GM04504 (cell line): Measurements from ENCODE around the gene EFNA5.
"Not testable (repeated sequence)": the region's sequence is repeated elsewhere in the genome, so short reads cannot be mapped to it uniquely, and the experiment has no call there.

Source experiments
- DNase-seq: peaks from one replicate; pipeline ENCODE4 v3.0.0-alpha.2; 2012; ENCODE audit warnings: low read depth

The EFNA5 gene

DNA sequence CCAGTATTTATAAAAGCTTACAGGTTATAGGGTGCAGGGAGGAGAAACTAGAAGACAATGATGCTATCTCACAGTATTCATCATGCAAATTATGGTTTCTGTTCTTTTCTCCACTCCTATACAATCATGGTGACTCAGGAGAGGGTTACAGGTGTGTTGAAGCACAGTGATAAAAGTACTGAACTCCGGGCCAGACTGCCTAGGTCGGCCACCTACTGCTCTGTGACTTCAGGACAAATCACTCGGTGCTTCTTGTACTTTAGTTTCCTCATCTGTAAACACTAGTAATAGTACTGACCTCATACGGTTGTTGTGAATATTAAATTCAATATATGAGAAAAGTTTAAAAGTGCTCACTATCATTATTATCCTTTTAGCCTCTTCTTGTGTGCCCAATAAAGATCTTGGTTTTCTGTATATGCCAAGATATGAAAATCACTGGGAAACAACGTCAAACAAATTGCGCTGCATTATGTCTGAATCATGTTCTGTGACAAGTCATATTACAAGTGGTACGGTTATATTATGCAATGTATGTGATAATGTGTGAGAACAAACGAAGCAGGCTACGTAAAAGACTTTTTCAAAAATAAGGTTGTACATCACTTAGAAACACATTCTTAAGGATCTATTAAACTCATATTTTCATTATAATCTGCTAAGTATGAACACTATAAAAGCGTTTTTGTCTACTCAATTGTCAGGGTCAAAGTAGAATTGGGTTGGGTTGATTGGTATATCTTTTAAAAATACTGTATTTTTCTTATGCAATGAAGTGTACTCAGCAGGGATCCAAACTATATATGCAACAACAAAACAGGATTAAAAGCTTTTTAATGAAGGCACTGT, 153.3 kb downstream of the EFNA5 start:
- no peak for DNase-seq

- DNase-seq = peak; percentile 58
These were observed 154.1 kb downstream of the EFNA5 start for GRCh38 chr5:107516452-107517184.

GRCh38 chr5:107515521-107516080, 155.1 kb downstream of the EFNA5 start:
- DNase-seq = no peak

DNA sequence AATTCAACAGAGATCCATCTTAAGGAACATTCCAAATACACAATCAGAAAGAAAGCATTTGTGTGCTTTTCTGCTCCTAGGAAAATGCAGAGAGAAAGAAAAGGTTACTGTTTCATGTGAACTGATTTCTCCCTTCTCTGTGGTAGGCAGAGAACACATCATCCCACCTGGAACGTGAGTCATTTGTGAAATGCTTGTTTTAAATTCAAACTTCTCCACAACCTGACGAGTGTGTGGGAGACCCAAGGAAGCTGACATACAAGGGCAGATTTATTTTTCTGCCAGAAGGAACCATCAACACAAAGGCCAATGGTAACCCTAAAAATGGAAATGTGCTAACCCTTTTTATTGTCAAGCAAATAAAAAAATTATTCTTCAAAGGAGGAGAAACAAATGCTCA, 156.4 kb downstream of the EFNA5 start:
- no peak for DNase-seq

GRCh38 chr5:107513337-107514085, 157.2 kb downstream of the EFNA5 start:
- DNase-seq = no peak

DNA sequence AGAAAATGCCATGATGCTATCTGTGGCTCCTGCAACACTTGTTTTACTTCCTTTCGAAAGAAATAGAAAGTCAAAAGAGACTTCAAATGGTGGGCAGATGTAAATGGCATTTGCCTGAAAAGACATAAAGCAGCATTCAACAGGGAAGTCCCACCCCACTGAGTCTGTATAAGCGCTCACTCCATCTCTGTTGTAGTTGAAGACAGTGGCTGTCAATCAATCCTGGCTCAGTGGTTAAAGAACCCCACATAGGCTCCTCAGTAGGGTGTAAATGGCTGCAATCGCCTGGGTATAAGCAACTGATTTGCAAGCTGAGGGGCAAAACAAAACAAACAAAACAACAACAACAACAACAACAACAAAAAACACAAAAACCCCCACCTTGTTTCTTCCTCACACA, 158.7 kb downstream of the EFNA5 start:
- no peak for DNase-seq

GRCh38 chr5:107510125-107510524, 160.6 kb downstream of the EFNA5 start:
- no peak for DNase-seq

DNA sequence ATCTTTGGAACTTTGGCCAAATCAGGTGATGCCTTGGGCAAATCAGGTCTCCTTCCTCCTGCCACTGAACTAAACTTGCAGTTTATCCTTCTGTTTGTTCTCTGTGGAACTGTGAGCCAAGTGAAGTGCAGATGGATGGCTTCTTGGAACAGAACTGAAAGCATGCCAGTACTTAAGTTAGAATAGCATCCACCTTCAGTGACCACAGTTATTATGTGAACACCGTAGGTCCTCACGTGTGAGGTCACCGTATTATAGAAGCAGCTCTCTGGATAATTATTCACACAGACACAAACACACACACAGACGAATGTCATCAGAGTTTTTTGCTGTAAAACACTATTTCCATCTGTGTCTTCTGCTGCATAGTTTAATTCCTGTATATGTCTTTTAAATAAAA, 162.6 kb downstream of the EFNA5 start:
- no peak for DNase-seq

DNA sequence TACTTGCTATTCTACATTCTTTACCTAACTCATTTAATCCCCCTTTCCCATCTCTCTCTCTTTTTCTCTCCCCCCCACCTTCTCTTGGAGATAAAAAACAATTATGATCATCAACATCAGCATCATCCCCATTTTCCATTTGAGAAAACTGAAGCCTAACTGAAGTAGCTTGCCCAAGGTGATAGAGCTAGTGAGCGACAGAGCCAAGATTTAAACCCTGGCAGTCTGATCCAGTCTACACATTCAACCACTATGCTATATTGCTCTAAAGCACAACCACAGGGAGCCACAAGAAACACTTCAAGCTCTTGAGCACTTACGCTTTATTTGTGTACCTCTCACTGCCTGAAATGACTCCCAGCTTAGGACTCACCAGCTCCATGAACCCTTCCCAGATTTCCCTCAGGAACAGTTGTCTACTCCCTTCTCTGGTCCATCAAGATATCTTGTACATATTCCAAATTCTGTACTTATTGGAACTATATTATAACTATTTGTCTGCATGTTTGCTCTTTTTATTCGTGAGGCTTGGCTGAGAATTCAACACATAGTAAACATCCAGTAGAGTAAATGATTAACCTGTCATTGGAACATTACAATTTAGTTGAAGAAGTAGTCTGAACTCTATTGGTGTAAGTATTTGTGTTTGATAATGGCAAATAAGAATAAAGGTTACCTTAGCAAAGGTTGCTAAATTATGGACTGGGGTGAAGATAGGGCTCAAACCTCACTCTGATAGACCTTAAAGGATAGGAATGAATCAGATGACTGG, 164.8 kb downstream of the EFNA5 start:
- DNase-seq = no peak

DNA sequence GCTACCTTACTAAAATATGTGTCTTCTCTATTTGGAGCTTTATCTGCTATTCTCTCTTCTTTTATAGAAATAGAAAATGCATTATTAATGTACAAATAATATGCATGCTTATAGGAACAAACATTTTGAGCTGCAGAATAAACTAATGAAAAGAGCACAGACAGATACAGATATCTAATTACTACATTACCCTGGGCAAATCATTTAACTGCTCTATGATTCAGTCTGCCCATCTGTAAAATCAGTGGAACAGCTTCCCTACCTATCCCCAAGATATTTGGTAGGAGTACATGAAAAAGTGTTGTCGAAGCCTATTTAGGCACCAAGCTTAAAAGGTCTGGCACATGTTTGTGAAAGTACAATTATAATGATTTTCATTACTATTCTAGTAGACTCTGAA, 166.3 kb downstream of the EFNA5 start:
- no peak for DNase-seq

DNA sequence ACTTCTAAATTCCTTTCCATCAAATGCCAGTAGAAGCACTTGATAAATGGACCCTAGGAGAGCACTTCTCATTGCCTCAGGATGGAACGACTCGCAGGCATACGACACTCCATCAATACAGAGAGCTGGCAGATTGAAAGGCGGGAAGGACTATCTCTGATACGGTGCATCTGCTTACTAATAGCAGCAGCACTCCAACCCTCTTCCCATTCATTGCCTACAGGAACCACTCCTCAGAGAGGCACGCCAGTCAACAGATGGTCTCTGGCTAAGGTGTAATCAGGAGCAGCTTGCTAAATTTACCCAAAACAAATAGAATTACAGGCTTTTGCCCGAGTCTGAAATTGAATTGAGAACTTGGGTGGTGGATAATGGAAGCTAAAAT, 168.1 kb downstream of the EFNA5 start:
- DNase-seq = no peak

GRCh38 chr5:107501965-107502675, 168.6 kb downstream of the EFNA5 start:
- no peak for DNase-seq

DNA sequence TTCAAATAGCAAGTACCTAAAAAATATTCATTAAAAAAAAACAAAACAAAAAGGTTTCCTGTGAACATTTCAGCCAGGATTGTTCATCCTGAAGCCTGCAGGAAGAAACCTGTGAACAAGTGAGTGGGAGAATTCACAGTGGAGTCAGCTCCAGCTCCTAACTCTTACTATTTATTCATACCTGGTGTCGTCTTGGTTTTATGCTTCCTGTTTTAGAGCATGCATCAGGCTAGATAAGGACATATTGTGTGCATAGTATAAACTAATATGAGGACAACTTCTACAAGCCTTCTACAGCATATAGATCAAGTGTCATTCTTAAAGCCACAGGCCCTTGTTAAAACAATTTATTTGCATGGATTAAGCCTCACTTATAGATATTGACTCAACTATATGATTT, 169.9 kb downstream of the EFNA5 start:
- no peak for DNase-seq

GRCh38 chr5:107500347-107500746, 170.4 kb downstream of the EFNA5 start:
- no peak for DNase-seq

- no peak for DNase-seq
These were observed 171.0 kb downstream of the EFNA5 start for GRCh38 chr5:107499776-107500175.

GRCh38 chr5:107499237-107499636, 171.5 kb downstream of the EFNA5 start:
- no peak for DNase-seq

- DNase-seq = no peak
These were observed 174.3 kb downstream of the EFNA5 start for GRCh38 chr5:107496466-107496865.

- DNase-seq = not testable (repeated sequence)
These were observed 176.6 kb downstream of the EFNA5 start for GRCh38 chr5:107494129-107494528.

GRCh38 chr5:107487056-107487542, 183.6 kb downstream of the EFNA5 start:
- no peak for DNase-seq

GRCh38 chr5:107486489-107486888, 184.2 kb downstream of the EFNA5 start:
- DNase-seq = no peak

- no peak for DNase-seq
These were observed 185.6 kb downstream of the EFNA5 start for GRCh38 chr5:107485184-107485583.
